Naive thymus-derived CD4-positive, alpha-beta T cell (primary cell): Measurements from ENCODE around the gene SLC12A8. TPM values are rescaled to one million over a fixed set of nuclear protein-coding genes. Genes with fewer than 3 reads are reported as not detected.

Source experiments
- ATAC-seq: fragments of 150-1000 bp; cut with Tn5 transposase; 2 replicates; pipeline ENCODE4 v1.10.0; 2021; ENCODE audit warnings: mild to moderate bottlenecking, moderate library complexity
- CTCF ChIA-PET: fragments of 350-600 bp; sonication (Branson Sonifier 250); formaldehyde crosslinking; loops from one replicate; lab custom pipeline; 2021; ENCODE audit warnings: antibody characterized with exemption; lab: Charles Lee
- POLR2A ChIA-PET: fragments of 350-600 bp; sonication (Branson Sonifier 250); formaldehyde crosslinking; loops from one replicate; lab custom pipeline; 2021; ENCODE audit warnings: antibody characterized with exemption, inconsistent platforms; lab: Charles Lee
- DNase-seq, 9 donors: peaks; one replicate each; pipeline versions ENCODE4 v3.0.0 to v3.0.0-alpha.2; 2020 to 2022; ENCODE audit warnings: mixed read lengths in 1 of 9
- H3K27ac ChIP-seq: one replicate; pipeline ENCODE4 v1.7.0; 2013; ENCODE audit warnings: mild to moderate bottlenecking, low read depth, low read length, moderate library complexity
- H3K27me3 ChIP-seq, 2 donors: one replicate each; pipeline ENCODE4 v1.7.0; 2013; ENCODE audit warnings: low read length in 2 of 2, mild to moderate bottlenecking in 2 of 2, moderate library complexity in 2 of 2; ENCODE audit not compliant: control insufficient read depth in 2 of 2, insufficient read depth in 2 of 2
- H3K36me3 ChIP-seq, 3 experiments: 1 replicate in 2 of 3; 2 replicates in 1 of 3; pipeline ENCODE4 v1.7.0; 2013; ENCODE audit warnings: low read length in 3 of 3, mild to moderate bottlenecking in 3 of 3, moderate library complexity in 1 of 3; ENCODE audit not compliant: insufficient read depth in 3 of 3, control insufficient read depth in 2 of 3
- H3K4me1 ChIP-seq, 2 donors: one replicate each; pipeline ENCODE4 v1.7.0; 2013; ENCODE audit warnings: low read length in 2 of 2, mild to moderate bottlenecking in 2 of 2, moderate library complexity in 1 of 2; ENCODE audit not compliant: control insufficient read depth in 2 of 2, insufficient read depth in 2 of 2
- H3K4me3 ChIP-seq: 2 replicates; pipeline ENCODE4 v1.7.0; 2013; ENCODE audit warnings: mild to moderate bottlenecking, low read length
- H3K9me3 ChIP-seq, 3 experiments: 1 replicate in 2 of 3; 2 replicates in 1 of 3; pipeline ENCODE4 v1.7.0; 2013; ENCODE audit warnings: low read length in 3 of 3; ENCODE audit not compliant: control insufficient read depth in 2 of 3
- H3K27ac Mint-ChIP-seq, 9 donors: one replicate each; pipeline ENCODE4 v1.8.0; 2020 to 2022; ENCODE audit warnings: mixed read lengths in 9 of 9, mild to moderate bottlenecking in 8 of 9, moderate library complexity in 5 of 9, inconsistent platforms in 2 of 9
- H3K27me3 Mint-ChIP-seq, 5 donors: one replicate each; pipeline ENCODE4 v1.8.0; 2021 to 2022; ENCODE audit warnings: mixed read lengths in 5 of 5, mild to moderate bottlenecking in 1 of 5
- H3K36me3 Mint-ChIP-seq, 5 donors: one replicate each; pipeline ENCODE4 v1.8.0; 2020 to 2022; ENCODE audit warnings: mixed read lengths in 5 of 5, mild to moderate bottlenecking in 3 of 5, inconsistent platforms in 1 of 5
- H3K4me1 Mint-ChIP-seq, 7 donors: one replicate each; pipeline ENCODE4 v1.8.0; 2020 to 2022; ENCODE audit warnings: mixed read lengths in 7 of 7, mild to moderate bottlenecking in 3 of 7, inconsistent platforms in 1 of 7
- H3K4me3 Mint-ChIP-seq, 10 donors: one replicate each; pipeline ENCODE4 v1.8.0; 2020 to 2022; ENCODE audit warnings: mild to moderate bottlenecking in 10 of 10, mixed read lengths in 10 of 10, moderate library complexity in 6 of 10, inconsistent platforms in 2 of 10
- H3K9me3 Mint-ChIP-seq, 11 donors: one replicate each; pipeline ENCODE4 v1.8.0; 2020 to 2022; ENCODE audit warnings: mixed read lengths in 11 of 11, mild to moderate bottlenecking in 4 of 11, inconsistent platforms in 1 of 11, moderate library complexity in 1 of 11
- intact Hi-C, 2 donors: fragments of 100-400 bp; cut with micrococcal nuclease; formaldehyde crosslinking; loops; one replicate each; pipeline ENCODE4 v1.15.1; 2023
- polyA plus RNA-seq, 2 donors: library from polyadenylated mRNA; unstranded; fragments of 300-500 nt; fragmentation: Illumina TruSeq; gene quantifications; one replicate each; pipeline ENCODE4 v1.2.3, GENCODE V29; 2021
- total RNA-seq, 6 experiments: library from RNA in 5 of 6; stranded (reverse) in 5 of 6; gene quantifications; 1 replicate in 5 of 6; 2 replicates in 1 of 6; pipeline ENCODE4 v1.2.3 and lab custom pipeline; 2021 to 2026

SLC12A8 gene
- total and polyA plus RNA-seq, 7 experiments from 2014 or later: 0.12 to 1.1 (median 0.66) TPM; not detected in 1

GRCh38 chr3:125136966-125137357, 75.6 kb downstream of the SLC12A8 start:
- intact Hi-C loops: no loop called here
- Mint-ChIP-seq H3K27ac (peak overlapping the region in 7 of 9 donors; percentile 29 to 83 (median 53)), H3K4me1 (peaks cover 23 to 63% (median 39%) of the 10 kb centered on the region in 7 donors), H3K9me3 (no peaks in the 10 kb centered on the region), H3K4me3 (peak overlapping the region in 2 of 10 donors; percentile 10 to 53), H3K27me3 (peaks cover 0 to 60% (median 0%) of the 10 kb centered on the region in 5 donors), H3K36me3 (peaks cover 0 to 15% (median 0%) of the 10 kb centered on the region in 5 donors)
- DNase-seq (no peak), ATAC-seq (no peak)
- H3K36me3 ChIP-seq: no peaks in the 10 kb centered on the region
- peaks cover 11 to 33% of the 10 kb centered on the region in 2 donors for H3K4me1 ChIP-seq
- CTCF ChIA-PET: no interaction called here
- no peaks in the 10 kb centered on the region for H3K27me3 ChIP-seq
- H3K27ac ChIP-seq: no peak overlapping the region
- H3K9me3 ChIP-seq: no peaks in the 10 kb centered on the region
- POLR2A ChIA-PET: no interaction called here
- H3K4me3 ChIP-seq: no peak overlapping the region

- peak overlapping the region; percentile 9 to 83 (median 53) for H3K27ac Mint-ChIP-seq
- H3K9me3 Mint-ChIP-seq: no peaks in the 10 kb centered on the region
- H3K27me3 ChIP-seq: no peaks in the 10 kb centered on the region
- H3K4me1 Mint-ChIP-seq: peaks cover 22 to 60% (median 34%) of the 10 kb centered on the region in 7 donors
- peak in 1 of 9 donors; percentile 33 for DNase-seq
- peaks cover 0 to 60% (median 0%) of the 10 kb centered on the region in 5 donors for H3K27me3 Mint-ChIP-seq
- no peaks in the 10 kb centered on the region for H3K36me3 ChIP-seq
- H3K27ac ChIP-seq: no peak overlapping the region
- no peak for ATAC-seq
- H3K4me3 Mint-ChIP-seq: peak overlapping the region in 6 of 10 donors; percentile 10 to 61 (median 37)
- intact Hi-C loops: no loop called here
- peaks cover 0 to 15% (median 0%) of the 10 kb centered on the region in 5 donors for H3K36me3 Mint-ChIP-seq
- H3K4me3 ChIP-seq: no peak overlapping the region
- no peaks in the 10 kb centered on the region for H3K9me3 ChIP-seq
- peaks cover 11 to 29% of the 10 kb centered on the region in 2 donors for H3K4me1 ChIP-seq
- CTCF ChIA-PET: no interaction called here
- POLR2A ChIA-PET: no interaction called here
These were observed 76.0 kb downstream of the SLC12A8 start for GRCh38 chr3:125136515-125136914.

- Mint-ChIP-seq H3K36me3 (peaks cover 0 to 10% (median 0%) of the 10 kb centered on the region in 5 donors), H3K4me3 (no peak overlapping the region), H3K9me3 (no peaks in the 10 kb centered on the region), H3K27ac (no peak overlapping the region), H3K27me3 (peaks cover 0 to 54% (median 0%) of the 10 kb centered on the region in 5 donors), H3K4me1 (peaks cover 20 to 46% (median 25%) of the 10 kb centered on the region in 7 donors)
- H3K36me3 ChIP-seq: no peaks in the 10 kb centered on the region
- no peaks in the 10 kb centered on the region for H3K9me3 ChIP-seq
- no peaks in the 10 kb centered on the region for H3K27me3 ChIP-seq
- H3K4me1 ChIP-seq: peaks cover 4 to 20% of the 10 kb centered on the region in 2 donors
- DNase-seq (no peak), ATAC-seq (no peak)
- ChIA-PET CTCF (no interaction called here), POLR2A (no interaction called here)
- H3K4me3 ChIP-seq: no peak overlapping the region
- no peak overlapping the region for H3K27ac ChIP-seq
- intact Hi-C loops: no loop called here
These were observed 77.6 kb downstream of the SLC12A8 start for GRCh38 chr3:125134952-125135351.

- Histone ChIP-seq H3K4me1 (peaks cover 4 to 20% of the 10 kb centered on the region in 2 donors), H3K27me3 (no peaks in the 10 kb centered on the region), H3K27ac (no peak overlapping the region), H3K9me3 (no peaks in the 10 kb centered on the region), H3K36me3 (no peaks in the 10 kb centered on the region), H3K4me3 (no peak overlapping the region)
- peak overlapping the region in 2 of 10 donors; percentile 13 to 43 for H3K4me3 Mint-ChIP-seq
- H3K27ac Mint-ChIP-seq: peak overlapping the region in 3 of 9 donors; percentile 6 to 84 (median 42)
- H3K27me3 Mint-ChIP-seq: peaks cover 0 to 43% (median 0%) of the 10 kb centered on the region in 5 donors
- ChIA-PET CTCF (no interaction called here), POLR2A (no interaction called here)
- peaks cover 20 to 48% (median 24%) of the 10 kb centered on the region in 7 donors for H3K4me1 Mint-ChIP-seq
- intact Hi-C loops: no loop called here
- peaks cover 0 to 11% (median 0%) of the 10 kb centered on the region in 5 donors for H3K36me3 Mint-ChIP-seq
- H3K9me3 Mint-ChIP-seq: no peaks in the 10 kb centered on the region
- no peak for ATAC-seq
- DNase-seq: no peak
These were observed 79.7 kb downstream of the SLC12A8 start for GRCh38 chr3:125132815-125133214.

GRCh38 chr3:125129512-125129997, 83.0 kb downstream of the SLC12A8 start:
- H3K4me1 ChIP-seq: peaks cover 10 to 11% of the 10 kb centered on the region in 2 donors
- Mint-ChIP-seq H3K4me1 (peaks cover 9 to 52% (median 25%) of the 10 kb centered on the region in 7 donors), H3K27me3 (peaks cover 0 to 26% (median 0%) of the 10 kb centered on the region in 5 donors), H3K4me3 (no peak overlapping the region), H3K9me3 (no peaks in the 10 kb centered on the region), H3K36me3 (peaks cover 0 to 6% (median 0%) of the 10 kb centered on the region in 5 donors), H3K27ac (no peak overlapping the region)
- DNase-seq (no peak), ATAC-seq (no peak)
- H3K4me3 ChIP-seq: no peak overlapping the region
- H3K27me3 ChIP-seq: no peaks in the 10 kb centered on the region
- H3K36me3 ChIP-seq: no peaks in the 10 kb centered on the region
- H3K27ac ChIP-seq: no peak overlapping the region
- POLR2A ChIA-PET: no interaction called here
- H3K9me3 ChIP-seq: no peaks in the 10 kb centered on the region
- intact Hi-C loops: loop anchor here in 1 of 2 donors (5.0 kb wide), 1 partner anchor 77 kb away; no protein-coding TSS in a partner anchor
- CTCF ChIA-PET: interaction anchor here (0.6 kb wide), 1 partner anchor 118 kb away, joined by 4 read pairs; no protein-coding TSS in a partner anchor

DNA sequence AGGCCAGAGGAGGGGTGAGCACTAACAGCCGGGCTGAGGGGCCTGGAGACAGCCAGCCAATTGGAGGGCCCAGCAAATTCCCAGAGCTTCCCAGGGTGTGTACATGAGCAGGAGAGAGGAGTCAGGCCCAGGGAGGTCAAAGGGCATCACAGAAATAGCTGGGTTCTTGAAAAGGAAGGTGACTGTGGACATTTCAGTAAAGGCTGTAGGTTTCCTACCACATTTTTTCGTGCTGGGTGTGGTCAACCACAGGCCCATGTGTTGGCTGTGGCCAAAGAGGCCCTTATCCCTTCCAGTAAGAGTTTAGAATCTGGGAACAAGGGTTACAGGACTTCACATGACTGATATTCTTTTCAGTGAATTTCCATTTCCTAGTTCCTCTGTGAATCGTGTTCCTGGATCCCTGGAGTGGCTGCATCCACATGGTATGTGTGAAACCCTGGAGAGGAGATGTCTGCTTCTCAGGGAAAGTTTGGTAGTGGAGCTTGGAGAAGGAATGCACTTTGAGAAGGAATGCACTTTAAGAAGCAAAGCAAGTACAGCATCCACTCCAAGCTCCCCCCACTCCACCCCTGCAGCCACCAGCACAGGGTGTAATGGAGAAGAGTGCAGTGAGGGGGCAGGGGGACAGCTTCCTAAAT, 83.6 kb downstream of the SLC12A8 start:
- Histone ChIP-seq H3K4me3 (no peak overlapping the region), H3K4me1 (peaks cover 10 to 11% of the 10 kb centered on the region in 2 donors), H3K27me3 (no peaks in the 10 kb centered on the region), H3K9me3 (no peaks in the 10 kb centered on the region), H3K36me3 (no peaks in the 10 kb centered on the region), H3K27ac (no peak overlapping the region)
- H3K4me3 Mint-ChIP-seq: peak overlapping the region in 1 of 10 donors; percentile 10
- no peaks in the 10 kb centered on the region for H3K9me3 Mint-ChIP-seq
- peaks cover 0 to 24% (median 0%) of the 10 kb centered on the region in 5 donors for H3K27me3 Mint-ChIP-seq
- ChIA-PET CTCF (interaction anchor here (0.6 kb wide), 1 partner anchor 118 kb away, joined by 4 read pairs; no protein-coding TSS in a partner anchor), POLR2A (no interaction called here)
- DNase-seq (no peak), ATAC-seq (peak; percentile 23)
- no peak overlapping the region for H3K27ac Mint-ChIP-seq
- H3K4me1 Mint-ChIP-seq: peaks cover 9 to 53% (median 25%) of the 10 kb centered on the region in 7 donors
- peaks cover 0 to 6% (median 0%) of the 10 kb centered on the region in 5 donors for H3K36me3 Mint-ChIP-seq
- intact Hi-C loops: loop anchor here in 1 of 2 donors (5.0 kb wide), 1 partner anchor 77 kb away; no protein-coding TSS in a partner anchor
